Panc1 (cell line): Measurements from ENCODE around the gene PTTG1IP2.

Experiments used
- POLR2AphosphoS5 ChIP-seq: IDR thresholded peaks from 2 replicates; pipeline ENCODE4 v1.6.1; 2012; ENCODE audit warnings: mild to moderate bottlenecking, low read depth, low read length, moderate library complexity
- REST ChIP-seq, 2 experiments: IDR thresholded peaks; 2 replicates each; pipeline ENCODE4 v1.6.1; 2011 to 2012; ENCODE audit warnings: low read depth in 2 of 2, control low read depth in 1 of 2, low read length in 1 of 2, mild to moderate bottlenecking in 1 of 2, moderate library complexity in 1 of 2; ENCODE audit not compliant: insufficient read depth in 1 of 2
- SIN3A ChIP-seq: IDR thresholded peaks from 2 replicates; pipeline ENCODE4 v1.6.1; 2012; ENCODE audit warnings: low read depth, mild to moderate bottlenecking, low read length, moderate library complexity, borderline replicate concordance; ENCODE audit not compliant: insufficient read depth
- TCF7L2 ChIP-seq: IDR thresholded peaks from 2 replicates; pipeline ENCODE4 v1.6.1; 2011; ENCODE audit warnings: mild to moderate bottlenecking, low read depth, low read length, inconsistent platforms
- TF ChIP-seq, protein P1 (sequence below): fragments of 450-650 bp; IDR thresholded peaks from 2 replicates; pipeline ENCODE4 v1.5.1; 2017; ENCODE audit warnings: mild to moderate bottlenecking

- no peak for TF ChIP-seq POLR2AphosphoS5
- TF ChIP-seq, protein P1, sequence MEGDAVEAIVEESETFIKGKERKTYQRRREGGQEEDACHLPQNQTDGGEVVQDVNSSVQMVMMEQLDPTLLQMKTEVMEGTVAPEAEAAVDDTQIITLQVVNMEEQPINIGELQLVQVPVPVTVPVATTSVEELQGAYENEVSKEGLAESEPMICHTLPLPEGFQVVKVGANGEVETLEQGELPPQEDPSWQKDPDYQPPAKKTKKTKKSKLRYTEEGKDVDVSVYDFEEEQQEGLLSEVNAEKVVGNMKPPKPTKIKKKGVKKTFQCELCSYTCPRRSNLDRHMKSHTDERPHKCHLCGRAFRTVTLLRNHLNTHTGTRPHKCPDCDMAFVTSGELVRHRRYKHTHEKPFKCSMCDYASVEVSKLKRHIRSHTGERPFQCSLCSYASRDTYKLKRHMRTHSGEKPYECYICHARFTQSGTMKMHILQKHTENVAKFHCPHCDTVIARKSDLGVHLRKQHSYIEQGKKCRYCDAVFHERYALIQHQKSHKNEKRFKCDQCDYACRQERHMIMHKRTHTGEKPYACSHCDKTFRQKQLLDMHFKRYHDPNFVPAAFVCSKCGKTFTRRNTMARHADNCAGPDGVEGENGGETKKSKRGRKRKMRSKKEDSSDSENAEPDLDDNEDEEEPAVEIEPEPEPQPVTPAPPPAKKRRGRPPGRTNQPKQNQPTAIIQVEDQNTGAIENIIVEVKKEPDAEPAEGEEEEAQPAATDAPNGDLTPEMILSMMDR, result peak; percentile 40; the same call in 1 of the 2 replicates
- TF ChIP-seq REST (IDR thresholded peaks at IDR 0.05; ENCODE audit: insufficient read depth in 1 of 2, low read depth in 2 of 2, low read length in 1 of 2), result no peak
- TF ChIP-seq SIN3A, result no peak
- TF ChIP-seq TCF7L2, result no peak
Measured at GRCh38 chr7:90520484-90520883, 51.0 kb downstream of the PTTG1IP2 start.
